HG02623 (cell line): Measurements from ENCODE around the gene BBS9.

Experiments
- ATAC-seq: cut with Tn5 transposase; IDR thresholded peaks from one replicate; pipeline ENCODE4 v1.9.1; 2021; ENCODE audit warnings: moderate library complexity; ENCODE audit not compliant: unreplicated experiment

BBS9 gene

DNA sequence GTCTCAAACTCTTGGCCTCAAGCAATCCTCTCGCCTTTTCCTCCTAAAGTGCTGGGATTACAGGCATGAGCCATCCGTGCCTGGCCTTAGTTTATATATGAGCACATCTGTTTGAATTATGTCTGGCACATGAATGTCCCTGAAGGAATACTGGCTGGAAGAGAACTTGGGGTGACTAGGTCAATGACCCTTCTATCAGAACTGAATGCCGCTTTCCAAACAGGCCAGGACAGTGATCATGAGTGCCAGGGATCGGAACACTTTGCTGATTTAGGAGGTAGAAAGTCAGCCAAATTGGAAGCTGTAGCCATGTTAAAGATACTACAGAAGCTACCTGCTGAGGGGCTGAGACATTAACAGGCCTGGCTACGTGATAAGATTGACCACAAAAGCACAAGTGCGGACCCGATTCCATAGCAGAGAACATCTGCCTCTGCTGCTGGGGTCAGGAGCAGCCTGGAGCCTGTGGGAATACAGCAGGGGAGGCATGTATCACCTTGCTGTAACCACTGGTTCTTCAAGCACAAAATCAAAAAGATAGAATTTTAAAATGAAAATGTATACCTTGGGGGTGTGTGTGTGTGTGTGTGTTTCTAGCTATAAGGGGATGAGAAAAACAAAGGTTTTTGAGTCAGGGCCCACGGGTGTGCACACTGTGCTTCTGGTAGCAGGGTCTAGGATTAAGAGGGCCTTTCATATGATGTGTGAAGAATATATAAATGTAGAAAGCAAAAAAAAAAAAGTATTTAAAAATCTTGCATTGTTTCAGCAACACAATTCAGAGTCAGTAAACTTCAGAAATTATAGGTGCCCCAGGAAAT, 293.7 kb downstream of the BBS9 start:
- ATAC-seq, result peak; percentile 19

DNA sequence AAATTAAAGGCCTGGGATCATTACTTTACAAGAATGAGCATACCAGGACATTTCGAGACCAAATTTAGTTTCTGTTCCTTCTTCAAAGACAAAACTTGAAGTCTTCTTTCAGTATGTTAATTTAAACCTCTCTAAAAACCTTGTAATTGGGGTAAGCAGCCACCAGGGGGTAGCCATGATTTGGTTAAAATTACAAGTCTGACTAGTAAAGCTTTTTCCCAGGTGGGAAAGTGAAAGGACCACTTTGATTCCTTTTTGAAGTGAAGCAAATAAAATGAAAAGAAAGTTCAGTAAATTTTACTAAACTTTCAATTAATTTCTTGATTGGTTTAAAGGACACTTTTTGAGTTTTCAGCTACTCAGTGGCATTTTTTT, 294.3 kb downstream of the BBS9 start:
- ATAC-seq, result peak; percentile 92

DNA sequence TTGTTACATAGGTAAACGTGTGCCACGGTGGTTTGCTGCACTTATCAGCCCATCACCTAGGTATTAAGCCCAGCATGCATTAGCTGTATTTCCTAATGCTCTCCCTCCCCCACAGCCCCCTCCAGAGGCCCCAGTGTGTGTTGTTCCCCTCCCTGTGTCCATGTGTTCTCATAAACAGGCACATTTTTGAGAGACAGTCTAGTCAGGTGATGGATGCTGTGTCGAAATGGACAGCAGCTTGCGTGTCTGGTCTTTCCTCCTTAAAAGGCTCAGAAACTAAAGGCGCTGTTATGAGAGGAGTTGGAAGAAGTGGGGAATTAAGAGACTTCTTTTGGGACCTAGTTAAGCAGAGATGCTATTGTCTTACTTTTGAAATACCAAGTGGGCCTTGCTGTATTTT, 296.0 kb downstream of the BBS9 start:
- ATAC-seq, result no peak

DNA sequence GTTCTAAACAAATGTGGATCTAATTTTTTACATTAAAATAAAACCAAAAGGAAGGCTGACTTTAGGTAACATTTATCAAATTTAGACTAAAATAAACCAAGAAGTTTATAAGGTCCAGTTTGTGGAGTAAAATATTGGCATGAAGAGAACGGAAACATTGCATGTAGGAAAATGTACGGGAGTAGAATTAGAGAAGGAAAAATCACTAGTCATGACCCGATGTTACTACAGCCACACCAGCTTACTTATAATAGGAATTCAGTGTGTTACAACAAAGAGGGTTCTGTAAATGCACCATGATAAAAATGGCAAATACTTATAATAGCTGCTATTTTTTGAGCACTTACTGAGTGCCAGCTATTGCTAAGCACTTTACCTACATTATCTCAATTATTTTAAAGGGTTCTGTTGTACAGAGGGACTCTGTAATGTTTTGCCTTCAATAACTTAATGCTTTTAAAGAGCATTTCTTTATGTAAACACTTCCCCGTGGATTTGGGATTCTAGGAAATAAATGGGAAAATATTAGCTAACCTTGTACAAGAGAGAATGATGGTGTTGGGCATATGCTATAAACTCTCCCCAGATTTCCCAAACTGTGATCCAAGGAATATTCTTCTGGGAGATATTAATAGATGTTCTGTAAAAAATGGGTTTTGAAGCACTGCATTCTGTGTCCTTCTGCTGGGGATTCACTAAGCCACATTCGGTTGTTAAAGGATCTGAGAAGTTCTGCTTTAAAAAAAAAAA, 296.7 kb downstream of the BBS9 start:
- ATAC-seq, result no peak

DNA sequence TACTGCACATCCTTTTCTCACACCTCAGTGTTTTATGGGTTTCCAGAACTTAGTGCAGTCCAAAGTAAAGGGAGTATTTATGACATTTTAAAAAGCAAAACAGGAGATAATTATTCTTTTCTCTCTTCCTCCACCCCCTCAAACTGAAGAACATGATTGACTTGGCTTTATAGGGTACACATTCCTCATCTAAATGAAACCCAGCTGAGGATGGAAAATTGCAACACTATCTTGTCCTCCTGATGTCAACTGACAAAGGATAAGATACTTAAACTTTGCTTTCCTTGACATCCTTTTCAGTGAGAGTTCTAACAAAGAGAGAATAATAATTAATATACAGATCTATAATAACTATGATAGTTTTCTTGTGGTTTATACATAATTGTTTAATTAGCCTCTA, 299.1 kb downstream of the BBS9 start:
- ATAC-seq, result no peak

DNA sequence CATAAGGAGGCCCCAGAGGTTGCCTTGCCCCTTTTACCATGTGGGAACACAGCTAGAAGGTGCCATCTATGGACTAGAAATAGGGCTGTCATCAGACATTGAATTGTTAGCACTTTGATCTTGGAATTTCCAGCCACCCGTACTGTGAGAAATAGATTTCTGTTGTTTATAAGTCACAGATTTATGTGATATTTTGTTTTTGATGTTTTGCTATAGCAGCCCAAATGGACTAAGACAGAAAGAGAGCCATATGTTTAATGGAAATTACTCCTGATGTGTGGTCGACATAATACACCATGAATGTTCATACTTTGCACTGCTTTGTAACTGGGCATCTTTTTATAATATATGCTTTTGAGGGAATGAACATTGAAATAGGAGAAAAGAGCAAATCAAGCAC, 302.2 kb downstream of the BBS9 start:
- no peak for ATAC-seq

GRCh38 chr7:33432821-33433220, 303.5 kb downstream of the BBS9 start:
- ATAC-seq, result no peak

DNA sequence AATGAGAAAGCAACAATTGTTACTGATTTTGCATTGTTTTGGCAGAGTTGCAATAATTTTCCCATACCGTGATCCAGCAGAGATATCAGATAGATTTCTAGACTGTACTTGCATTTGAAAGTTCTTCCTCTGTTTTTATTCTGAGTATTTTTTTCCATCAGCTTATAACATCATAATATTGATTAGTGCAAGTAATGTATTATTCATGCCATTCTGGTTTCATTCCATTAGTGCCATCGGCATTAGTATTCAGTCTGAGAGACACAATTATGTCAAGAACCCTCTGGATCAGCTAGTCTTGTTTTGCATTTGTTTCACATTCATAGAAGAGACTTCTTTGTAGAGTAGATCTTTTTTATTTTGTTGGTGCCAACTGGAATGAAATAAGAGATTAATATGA, 304.0 kb downstream of the BBS9 start:
- no peak for ATAC-seq

GRCh38 chr7:33444511-33444910, 315.1 kb downstream of the BBS9 start:
- ATAC-seq, result no peak

DNA sequence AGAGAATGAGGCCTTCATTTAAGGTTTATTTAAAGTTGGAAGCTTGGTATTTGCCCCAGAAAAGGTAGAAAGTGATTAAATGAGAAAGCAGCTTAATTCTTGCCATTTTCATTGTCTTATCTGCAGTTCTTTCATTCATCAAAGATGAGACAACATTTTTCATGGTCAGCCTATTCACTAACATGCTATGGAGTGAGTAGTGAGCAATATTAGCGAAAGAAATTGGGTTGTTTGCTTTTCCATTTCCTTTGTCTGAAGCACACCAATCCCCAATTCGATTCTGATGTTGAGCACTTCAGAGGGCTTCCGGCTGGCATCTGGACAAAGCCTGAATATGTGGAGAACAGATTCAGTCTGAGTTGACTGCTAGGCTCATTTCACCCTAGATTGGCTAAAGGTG, 317.2 kb downstream of the BBS9 start:
- no peak for ATAC-seq

DNA sequence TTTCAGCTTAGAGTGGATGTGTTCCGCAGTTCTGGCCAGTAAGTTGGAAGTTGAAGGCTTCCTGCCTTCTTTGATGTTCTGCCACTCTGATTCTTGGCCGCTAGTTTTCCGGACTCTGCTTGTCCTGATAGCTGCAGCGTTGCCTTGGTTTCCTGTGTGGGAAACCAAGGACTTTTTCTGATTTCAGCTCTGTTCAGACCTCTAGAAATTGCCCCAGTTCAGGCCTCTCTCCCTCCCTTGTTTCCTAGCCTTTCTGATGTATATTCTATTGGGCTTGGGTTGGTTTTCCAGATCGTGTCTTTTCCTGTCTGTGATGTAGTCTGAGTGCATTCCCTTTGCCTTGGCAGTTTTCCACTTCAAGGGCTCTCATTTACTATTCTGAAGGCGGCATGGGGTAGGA, 318.7 kb downstream of the BBS9 start:
- ATAC-seq, result no peak

- ATAC-seq, result no peak
Observed at GRCh38 chr7:33449847-33450246, 320.5 kb downstream of the BBS9 start.

GRCh38 chr7:33452805-33453502, 323.6 kb downstream of the BBS9 start:
- ATAC-seq, result no peak

- ATAC-seq, result no peak
Observed at GRCh38 chr7:33457039-33457438, 327.7 kb downstream of the BBS9 start.

GRCh38 chr7:33458581-33458980, 329.2 kb downstream of the BBS9 start:
- ATAC-seq, result no peak

GRCh38 chr7:33459340-33459751, 330.0 kb downstream of the BBS9 start:
- no peak for ATAC-seq

GRCh38 chr7:33463131-33463530, 333.8 kb downstream of the BBS9 start:
- no peak for ATAC-seq

GRCh38 chr7:33466203-33466602, 336.8 kb downstream of the BBS9 start:
- no peak for ATAC-seq

DNA sequence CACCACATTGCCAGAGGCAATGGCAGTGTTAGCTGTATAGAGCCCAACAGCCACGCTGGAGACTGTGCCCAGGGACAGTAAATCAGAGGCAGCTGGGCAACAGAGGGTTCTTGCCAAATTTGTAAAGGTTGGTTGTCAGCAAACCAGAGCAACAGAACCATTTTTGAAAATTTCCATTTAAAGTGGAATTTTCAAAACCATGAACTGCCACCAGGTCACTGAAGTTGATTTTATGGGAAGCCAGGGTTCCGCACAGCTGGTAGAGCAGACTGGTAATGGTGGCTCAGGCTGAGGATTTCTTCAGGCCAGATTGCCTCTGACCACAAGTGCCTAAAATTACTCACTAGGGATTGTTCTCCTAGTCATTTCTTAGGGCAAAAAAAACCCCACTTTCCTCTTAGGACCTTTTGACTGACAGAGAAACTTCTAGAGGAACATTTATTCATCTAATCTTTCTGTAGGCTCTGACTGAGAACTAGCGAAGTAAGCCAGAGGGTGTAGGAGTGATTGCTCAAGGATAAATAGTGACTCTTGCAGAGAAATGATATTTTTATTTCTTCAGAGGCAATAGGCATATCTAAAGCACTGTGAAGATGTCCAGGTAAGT, 342.4 kb downstream of the BBS9 start:
- peak; percentile 77 for ATAC-seq

DNA sequence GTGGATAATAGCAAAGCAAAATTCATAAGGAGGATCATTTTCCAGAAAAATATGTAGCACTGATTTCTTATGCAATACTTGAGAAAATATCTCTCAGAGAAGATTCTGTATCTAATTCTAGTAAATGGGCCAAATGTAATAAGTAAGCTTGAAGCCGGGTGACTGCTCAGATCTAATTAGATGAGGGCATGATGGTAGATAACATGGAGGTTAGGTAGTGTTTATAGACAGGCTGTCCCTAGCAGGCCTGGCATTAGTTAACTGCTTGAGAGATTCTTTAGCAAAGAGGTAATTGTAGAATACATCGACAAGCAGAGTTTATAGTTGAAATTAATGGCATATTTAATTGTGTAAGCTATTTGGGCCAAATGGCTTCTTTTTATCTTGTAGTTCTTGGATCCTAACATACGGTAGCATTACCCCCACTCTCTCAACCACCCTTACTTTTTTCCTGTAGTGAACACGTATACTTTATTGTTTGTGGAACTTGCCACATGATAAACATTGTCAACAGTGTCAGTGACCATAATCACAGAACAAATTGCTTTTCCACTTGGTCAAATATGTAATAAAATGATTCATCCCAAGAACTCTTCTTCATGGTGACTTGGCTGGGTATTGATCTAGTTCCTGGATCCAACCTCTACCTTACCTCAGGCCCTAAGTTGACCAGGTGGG, 343.1 kb downstream of the BBS9 start:
- no peak for ATAC-seq
